22Rv1 (cell line): ENCODE measurements around the gene PEDS1.
A peak's percentile ranks its signal among the peaks of the same experiment; 100 is the strongest.

Experiments used
- H3K27ac ChIP-seq: fragments of 450-650 bp; 2 replicates; pipeline ENCODE4 v1.5.1; 2017
- ZFX ChIP-seq: fragments of 450-650 bp; IDR thresholded peaks from 2 replicates; pipeline ENCODE4 v1.6.1; 2017; ENCODE audit warnings: antibody characterized with exemption, borderline replicate concordance
- TF ChIP-seq, protein P1 (sequence below): fragments of 450-650 bp; IDR thresholded peaks from 2 replicates; pipeline ENCODE4 v1.5.1; 2017; ENCODE audit warnings: mild to moderate bottlenecking

PEDS1 gene

DNA sequence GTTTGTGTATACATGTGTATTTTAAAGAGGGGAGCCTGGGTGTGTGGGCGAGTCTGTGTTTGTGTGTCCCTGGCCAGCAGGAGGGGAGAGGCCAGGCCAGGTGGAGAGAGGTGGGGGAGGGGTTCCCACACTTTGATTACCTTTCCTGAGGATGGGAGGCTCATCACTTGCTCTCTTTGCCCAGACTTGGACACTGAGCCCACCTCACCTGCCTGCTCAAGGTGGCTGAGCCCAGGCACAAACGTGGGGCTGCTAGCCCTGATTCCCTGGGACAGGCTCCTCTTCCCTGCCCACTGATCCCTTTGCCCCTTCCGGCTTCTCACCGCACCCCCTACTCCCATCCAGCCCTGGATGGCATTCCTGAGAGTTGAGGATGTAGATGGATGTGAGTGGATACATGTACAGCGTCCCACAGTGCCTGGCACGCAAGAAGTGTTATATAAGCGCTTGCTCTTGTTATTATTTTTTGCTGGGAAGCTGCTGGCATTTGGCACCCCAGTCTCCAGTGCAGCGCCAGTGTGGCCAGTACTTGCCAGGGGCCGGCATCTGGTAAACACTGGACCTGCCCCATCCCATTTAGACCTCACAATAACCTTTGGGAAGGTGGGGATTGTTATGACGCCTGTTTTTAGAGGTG is 39.8 kb upstream of the PEDS1 start:
- TF ChIP-seq, protein P1, sequence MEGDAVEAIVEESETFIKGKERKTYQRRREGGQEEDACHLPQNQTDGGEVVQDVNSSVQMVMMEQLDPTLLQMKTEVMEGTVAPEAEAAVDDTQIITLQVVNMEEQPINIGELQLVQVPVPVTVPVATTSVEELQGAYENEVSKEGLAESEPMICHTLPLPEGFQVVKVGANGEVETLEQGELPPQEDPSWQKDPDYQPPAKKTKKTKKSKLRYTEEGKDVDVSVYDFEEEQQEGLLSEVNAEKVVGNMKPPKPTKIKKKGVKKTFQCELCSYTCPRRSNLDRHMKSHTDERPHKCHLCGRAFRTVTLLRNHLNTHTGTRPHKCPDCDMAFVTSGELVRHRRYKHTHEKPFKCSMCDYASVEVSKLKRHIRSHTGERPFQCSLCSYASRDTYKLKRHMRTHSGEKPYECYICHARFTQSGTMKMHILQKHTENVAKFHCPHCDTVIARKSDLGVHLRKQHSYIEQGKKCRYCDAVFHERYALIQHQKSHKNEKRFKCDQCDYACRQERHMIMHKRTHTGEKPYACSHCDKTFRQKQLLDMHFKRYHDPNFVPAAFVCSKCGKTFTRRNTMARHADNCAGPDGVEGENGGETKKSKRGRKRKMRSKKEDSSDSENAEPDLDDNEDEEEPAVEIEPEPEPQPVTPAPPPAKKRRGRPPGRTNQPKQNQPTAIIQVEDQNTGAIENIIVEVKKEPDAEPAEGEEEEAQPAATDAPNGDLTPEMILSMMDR = no peak
- no peak for TF ChIP-seq ZFX
- H3K27ac ChIP-seq = peak overlapping the region; percentile 98

DNA sequence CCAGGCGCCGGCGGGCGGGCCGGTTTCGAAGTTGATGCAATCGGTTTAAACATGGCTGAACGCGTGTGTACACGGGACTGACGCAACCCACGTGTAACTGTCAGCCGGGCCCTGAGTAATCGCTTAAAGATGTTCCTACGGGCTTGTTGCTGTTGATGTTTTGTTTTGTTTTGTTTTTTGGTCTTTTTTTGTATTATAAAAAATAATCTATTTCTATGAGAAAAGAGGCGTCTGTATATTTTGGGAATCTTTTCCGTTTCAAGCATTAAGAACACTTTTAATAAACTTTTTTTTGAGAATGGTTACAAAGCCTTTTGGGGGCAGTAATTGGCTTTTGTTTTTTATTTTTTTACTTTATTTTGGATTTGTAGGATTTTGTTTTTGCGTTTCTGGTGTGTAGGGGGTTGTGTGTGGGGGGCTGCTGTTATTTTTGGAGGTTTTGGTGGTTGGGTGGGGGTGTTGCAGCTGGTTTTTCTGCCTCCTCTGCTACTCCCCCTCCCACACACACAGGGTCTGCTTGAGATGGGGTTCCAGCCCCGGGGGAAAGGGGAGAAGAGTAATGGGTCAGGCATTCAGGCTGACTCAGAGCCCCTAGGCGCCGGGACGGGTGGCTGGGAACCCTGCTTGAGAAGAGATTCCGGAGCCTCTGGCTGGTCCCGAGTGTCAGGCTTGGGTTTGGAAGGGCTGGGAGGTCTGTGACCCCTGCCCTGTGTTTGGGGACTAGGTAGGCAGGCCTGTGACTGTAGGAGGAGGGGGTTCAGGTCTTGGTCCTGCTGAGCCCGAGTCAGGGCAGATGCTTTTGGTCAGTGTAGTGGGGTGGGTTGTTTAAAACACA is 39.1 kb upstream of the PEDS1 start:
- peak overlapping the region; percentile 98 for H3K27ac ChIP-seq
- TF ChIP-seq, protein P1 = no peak
- TF ChIP-seq ZFX = no peak

DNA sequence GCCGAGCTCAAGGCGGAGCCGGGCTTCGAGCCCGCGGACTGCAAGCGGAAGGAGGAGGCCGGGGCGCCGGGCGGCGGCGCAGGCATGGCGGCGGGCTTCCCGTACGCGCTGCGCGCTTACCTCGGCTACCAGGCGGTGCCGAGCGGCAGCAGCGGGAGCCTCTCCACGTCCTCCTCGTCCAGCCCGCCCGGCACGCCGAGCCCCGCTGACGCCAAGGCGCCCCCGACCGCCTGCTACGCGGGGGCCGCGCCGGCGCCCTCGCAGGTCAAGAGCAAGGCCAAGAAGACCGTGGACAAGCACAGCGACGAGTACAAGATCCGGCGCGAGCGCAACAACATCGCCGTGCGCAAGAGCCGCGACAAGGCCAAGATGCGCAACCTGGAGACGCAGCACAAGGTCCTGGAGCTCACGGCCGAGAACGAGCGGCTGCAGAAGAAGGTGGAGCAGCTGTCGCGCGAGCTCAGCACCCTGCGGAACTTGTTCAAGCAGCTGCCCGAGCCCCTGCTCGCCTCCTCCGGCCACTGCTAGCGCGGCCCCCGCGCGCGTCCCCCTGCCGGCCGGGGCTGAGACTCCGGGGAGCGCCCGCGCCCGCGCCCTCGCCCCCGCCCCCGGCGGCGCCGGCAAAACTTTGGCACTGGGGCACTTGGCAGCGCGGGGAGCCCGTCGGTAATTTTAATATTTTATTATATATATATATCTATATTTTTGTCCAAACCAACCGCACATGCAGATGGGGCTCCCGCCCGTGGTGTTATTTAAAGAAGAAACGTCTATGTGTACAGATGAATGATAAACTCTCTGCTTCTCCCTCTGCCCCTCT is 38.2 kb upstream of the PEDS1 start:
- TF ChIP-seq, protein P1 = peak; percentile 38
- no peak for TF ChIP-seq ZFX
- peak overlapping the region; percentile 98 for H3K27ac ChIP-seq

DNA sequence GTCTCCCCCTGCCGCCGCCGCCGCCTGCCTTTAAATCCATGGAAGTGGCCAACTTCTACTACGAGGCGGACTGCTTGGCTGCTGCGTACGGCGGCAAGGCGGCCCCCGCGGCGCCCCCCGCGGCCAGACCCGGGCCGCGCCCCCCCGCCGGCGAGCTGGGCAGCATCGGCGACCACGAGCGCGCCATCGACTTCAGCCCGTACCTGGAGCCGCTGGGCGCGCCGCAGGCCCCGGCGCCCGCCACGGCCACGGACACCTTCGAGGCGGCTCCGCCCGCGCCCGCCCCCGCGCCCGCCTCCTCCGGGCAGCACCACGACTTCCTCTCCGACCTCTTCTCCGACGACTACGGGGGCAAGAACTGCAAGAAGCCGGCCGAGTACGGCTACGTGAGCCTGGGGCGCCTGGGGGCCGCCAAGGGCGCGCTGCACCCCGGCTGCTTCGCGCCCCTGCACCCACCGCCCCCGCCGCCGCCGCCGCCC is 37.6 kb upstream of the PEDS1 start:
- TF ChIP-seq ZFX = no peak
- TF ChIP-seq, protein P1 = no peak
- H3K27ac ChIP-seq = peak overlapping the region; percentile 98

DNA sequence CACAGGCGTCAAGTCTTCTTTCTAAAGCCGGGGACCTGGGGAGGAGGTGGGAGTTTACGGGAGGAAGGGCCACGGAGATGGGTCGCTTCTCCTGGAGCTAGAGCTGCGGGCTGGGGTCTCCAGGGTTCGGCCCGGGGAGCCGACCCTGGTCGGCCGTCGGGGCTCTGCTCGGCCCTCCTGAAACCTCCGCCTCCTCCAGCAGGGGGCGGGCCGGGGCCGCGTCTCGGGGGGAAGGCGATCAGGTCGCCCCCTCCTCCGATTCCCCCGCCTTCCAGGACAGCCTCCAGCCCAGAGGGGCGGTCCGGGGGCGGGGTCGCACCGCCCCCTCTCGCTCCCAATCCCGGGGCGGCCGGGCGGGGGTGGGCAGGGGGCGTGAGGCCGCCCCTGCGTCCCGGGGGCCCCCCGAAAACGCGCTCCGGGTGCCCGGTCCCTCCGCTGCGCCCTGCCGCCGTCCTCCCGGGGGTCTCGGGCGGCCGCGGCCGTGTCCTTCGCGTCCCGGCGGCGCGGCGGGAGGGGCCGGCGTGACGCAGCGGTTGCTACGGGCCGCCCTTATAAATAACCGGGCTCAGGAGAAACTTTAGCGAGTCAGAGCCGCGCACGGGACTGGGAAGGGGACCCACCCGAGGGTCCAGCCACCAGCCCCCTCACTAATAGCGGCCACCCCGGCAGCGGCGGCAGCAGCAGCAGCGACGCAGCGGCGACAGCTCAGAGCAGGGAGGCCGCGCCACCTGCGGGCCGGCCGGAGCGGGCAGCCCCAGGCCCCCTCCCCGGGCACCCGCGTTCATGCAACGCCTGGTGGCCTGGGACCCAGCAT is 36.9 kb upstream of the PEDS1 start, which contains the start of gene CEBPB:
Gene CEBPB (plus strand): TSS at position 580 of the 814 bp plus-strand sequence. CDS start 204 bp downstream, at position 784.
- TF ChIP-seq ZFX = no peak
- TF ChIP-seq, protein P1 = peak; percentile 58
- H3K27ac ChIP-seq = peak within 1 kb of the TSS; percentile 98

DNA sequence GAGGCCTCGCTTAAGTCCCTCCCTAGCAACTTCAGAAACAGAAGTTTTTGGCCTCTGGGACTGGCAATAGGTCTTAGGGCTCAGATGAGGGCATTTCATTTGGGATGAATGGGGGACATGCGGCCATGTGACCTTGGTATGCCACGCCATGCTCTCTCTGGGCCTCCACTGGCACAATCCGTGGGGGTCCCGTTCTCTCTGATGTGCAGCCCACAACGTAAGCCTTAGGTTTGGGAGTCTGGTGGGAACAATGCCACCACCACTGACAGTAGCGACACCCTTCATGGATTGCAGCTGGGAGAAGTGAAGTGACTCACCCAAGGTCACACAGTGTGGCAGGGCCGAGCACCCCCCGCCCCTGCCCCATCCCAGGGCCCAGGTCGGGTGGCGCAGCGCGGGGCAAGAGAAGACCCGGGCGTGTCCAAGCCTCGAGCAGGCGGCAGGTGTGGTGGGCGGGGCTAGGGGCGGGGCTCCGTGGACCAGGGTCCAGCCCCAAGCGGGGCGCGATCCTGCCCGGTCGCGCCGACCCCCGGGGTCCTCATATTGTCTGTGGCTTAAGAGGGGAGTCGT is 36.2 kb upstream of the PEDS1 start:
- peak overlapping the region; percentile 98 for H3K27ac ChIP-seq
- TF ChIP-seq, protein P1 = no peak
- no peak for TF ChIP-seq ZFX
